Activated T-cell treated with anti-CD3 and anti-CD28 coated beads, Interleukin-2, amount 50 U/mL, for 4 hours (primary cell): ENCODE measurements around the gene FBXO9. TPM values are rescaled to one million over a fixed set of nuclear protein-coding genes. Genes with fewer than 3 reads are reported as not detected.

Experiments used
- total RNA-seq, 3 donors: library from RNA; stranded (reverse); gene quantifications; one replicate each; pipeline ENCODE4 v1.2.1, GENCODE V29; 2021

The FBXO9 gene
- total RNA-seq, 3 donors from 2014 or later, result 46.6 to 49.2 (median 49.0) TPM

Other genes starting within 250 kb of the FBXO9 start
- not detected for gene GSTA5, start 224.6 kb upstream of the FBXO9 start, total RNA-seq
- gene GSTA3, start 155.7 kb upstream of the FBXO9 start, total RNA-seq, result not detected
- 1 to 10 TPM; 3.7 to 5.2 (median 3.9) TPM for gene GSTA4, start 70.1 kb upstream of the FBXO9 start, total RNA-seq
- gene CILK1, start 3.6 kb upstream of the FBXO9 start, total RNA-seq, result 1 to 10 TPM; 2.6 to 3.6 (median 3.2) TPM
- gene GCM1, start 83.4 kb downstream of the FBXO9 start, total RNA-seq, result under 1 TPM in 2 of 3 donors, not detected in 1; 0.08 to 0.11 TPM